HPDE6-E6E7 (cell line): Measurements from ENCODE around the gene SUPT16H.
A peak's percentile ranks its signal among the peaks of the same experiment; 100 is the strongest.
"Not testable (repeated sequence)": the region's sequence is repeated elsewhere in the genome, so short reads cannot be mapped to it uniquely, and the experiment has no call there.

Experiments used
- DNase-seq: peaks from one replicate; pipeline ENCODE4 v3.0.0; 2011; ENCODE audit warnings: missing footprints; ENCODE audit errors: extremely low spot score

The SUPT16H gene

GRCh38 chr14:21383848-21384493 is at the start of gene SUPT16H:
Gene SUPT16H, minus strand, starts transcription at chr14:21384019. Its CDS starts 92 bp downstream, at chr14:21383927.
- peak; percentile 88 for DNase-seq

- DNase-seq: no peak
Observed at GRCh38 chr14:21431126-21431525, 47.3 kb upstream of the SUPT16H start.

GRCh38 chr14:21428930-21429329 is 45.1 kb upstream of the SUPT16H start:
- no peak for DNase-seq

- no peak for DNase-seq
Observed at GRCh38 chr14:21426692-21427091, 42.9 kb upstream of the SUPT16H start.

- no peak for DNase-seq
Observed at GRCh38 chr14:21419528-21419927, 35.7 kb upstream of the SUPT16H start.

GRCh38 chr14:21415329-21415728 is 31.5 kb upstream of the SUPT16H start:
- DNase-seq: no peak

GRCh38 chr14:21414137-21414631 is 30.4 kb upstream of the SUPT16H start:
- no peak for DNase-seq

GRCh38 chr14:21408147-21408546 is 24.3 kb upstream of the SUPT16H start:
- DNase-seq: peak; percentile 34

GRCh38 chr14:21406213-21406612 is 22.4 kb upstream of the SUPT16H start:
- no peak for DNase-seq

- no peak for DNase-seq
Observed at GRCh38 chr14:21405097-21405496, 21.3 kb upstream of the SUPT16H start.

- no peak for DNase-seq
Observed at GRCh38 chr14:21399311-21399870, 15.6 kb upstream of the SUPT16H start.

GRCh38 chr14:21398901-21399300 is 15.1 kb upstream of the SUPT16H start:
- DNase-seq: no peak

- no peak for DNase-seq
Observed at GRCh38 chr14:21395450-21395849, 11.6 kb upstream of the SUPT16H start.

- no peak for DNase-seq
Observed at GRCh38 chr14:21385188-21385904, 1.5 kb upstream of the SUPT16H start.

GRCh38 chr14:21384494-21384851 is 654 bp upstream of the SUPT16H start:
- DNase-seq: peak; percentile 19

- peak; percentile 22 for DNase-seq
Observed at GRCh38 chr14:21382886-21383847, 652 bp downstream of the SUPT16H start.

- no peak for DNase-seq
Observed at GRCh38 chr14:21382095-21382494, 1.7 kb downstream of the SUPT16H start.

GRCh38 chr14:21379338-21379737 is 4.5 kb downstream of the SUPT16H start:
- no peak for DNase-seq

GRCh38 chr14:21373980-21374379 is 9.8 kb downstream of the SUPT16H start:
- DNase-seq: no peak

GRCh38 chr14:21372814-21373213 is 11.0 kb downstream of the SUPT16H start:
- DNase-seq: not testable (repeated sequence)

- no peak for DNase-seq
Observed at GRCh38 chr14:21369949-21370679, 13.7 kb downstream of the SUPT16H start.
